NCI-H460 (cell line): ENCODE results near the gene NOTCH1. TPM values are rescaled to one million over a fixed set of nuclear protein-coding genes. Genes with fewer than 3 reads are reported as not detected.
"Not testable (repeated sequence)": the region's sequence is repeated elsewhere in the genome, so short reads cannot be mapped to it uniquely, and the experiment has no call there.

Experiments used
- DNase-seq: peaks from one replicate; pipeline ENCODE4 v3.0.0-alpha.2; 2016; ENCODE audit warnings: low read depth; ENCODE audit errors: extremely low read depth
- total RNA-seq: library from RNA; depleted of rRNA; stranded (reverse); fragments of >200 nt; shearing (Covaris generic); gene quantifications from 2 replicates; pipeline ENCODE4 v1.2.3, GENCODE V29; 2014

NOTCH1 gene
- total RNA-seq, 1 experiment from 2014 or later: 8.0 TPM

- DNase-seq: no peak
Measured at GRCh38 chr9:136565715-136566552, 20.1 kb upstream of the NOTCH1 start.

DNA sequence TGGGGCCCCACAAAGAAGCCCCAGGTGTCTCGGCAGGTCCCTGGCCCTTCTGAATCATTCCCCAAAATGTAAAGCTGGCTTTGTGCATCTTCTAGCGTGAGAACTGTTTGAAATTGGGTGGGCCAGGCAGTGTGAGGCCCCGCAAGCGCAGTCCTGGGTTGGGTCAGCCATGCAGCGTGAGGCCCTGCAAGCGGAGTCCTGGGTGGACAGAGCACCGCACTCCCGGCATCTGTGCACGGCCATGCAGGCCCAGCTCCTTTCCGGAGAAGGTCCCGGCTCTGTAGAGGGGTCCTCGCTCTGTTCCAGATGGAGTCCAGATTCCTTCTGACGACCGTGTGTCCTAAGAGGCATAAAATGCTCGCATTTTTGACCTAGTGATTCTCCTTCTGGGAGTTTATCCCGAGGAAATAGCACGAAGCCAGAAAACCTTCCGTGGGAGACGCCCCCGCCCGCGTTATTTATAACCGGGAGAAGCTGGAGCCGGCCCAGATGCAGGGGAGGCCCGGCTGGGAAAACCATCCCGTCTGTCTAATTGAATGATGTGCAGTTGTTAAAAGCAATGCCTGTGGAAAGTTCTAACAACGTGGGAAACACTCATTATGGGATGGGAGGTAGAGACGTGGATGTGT lies 19.4 kb upstream of the NOTCH1 start:
- DNase-seq: no peak

GRCh38 chr9:136564379-136564988 lies 18.6 kb upstream of the NOTCH1 start:
- DNase-seq: no peak

GRCh38 chr9:136563646-136564325 lies 17.9 kb upstream of the NOTCH1 start:
- no peak for DNase-seq

GRCh38 chr9:136562746-136563495 lies 17.1 kb upstream of the NOTCH1 start:
- DNase-seq: no peak

DNA sequence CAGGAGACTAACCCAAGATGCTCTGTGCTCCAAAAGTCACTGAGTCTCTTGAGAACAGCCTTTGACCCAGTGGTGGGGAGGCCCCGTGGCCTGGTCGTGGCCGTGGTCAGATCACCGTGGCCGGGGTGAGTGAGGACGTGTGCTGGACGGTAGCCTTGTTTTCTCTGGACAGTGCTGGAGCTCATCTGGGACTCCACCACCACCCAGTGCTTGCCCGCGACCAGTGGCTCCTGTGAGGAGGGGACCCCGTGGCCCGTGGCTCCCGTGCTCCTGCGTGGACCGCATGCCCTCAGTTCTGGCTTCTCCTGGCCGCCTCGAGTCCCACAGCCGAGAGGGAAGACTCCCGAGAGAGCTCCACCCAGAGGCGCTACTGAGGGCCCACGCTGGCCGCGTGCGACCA lies 15.9 kb upstream of the NOTCH1 start:
- DNase-seq: no peak

DNA sequence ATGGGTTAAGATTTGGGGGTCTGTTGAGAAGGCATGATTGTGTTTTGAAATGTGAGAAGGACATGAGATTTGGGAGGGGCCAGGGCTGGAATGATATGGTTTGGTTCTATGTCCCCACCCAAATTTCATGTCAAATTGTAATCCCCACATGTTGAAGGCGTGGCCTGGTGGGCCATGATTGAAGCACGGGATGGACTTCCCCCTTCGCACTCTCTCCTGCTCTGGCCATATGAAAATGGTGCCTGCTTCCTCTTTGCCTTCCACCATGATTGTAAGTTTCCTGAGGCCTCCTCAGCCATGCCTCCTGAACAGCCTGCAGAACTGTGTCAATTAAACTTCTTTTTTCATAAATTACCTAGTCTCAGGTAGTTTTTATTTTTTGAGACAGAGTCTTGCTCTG lies 14.7 kb upstream of the NOTCH1 start:
- no peak for DNase-seq

GRCh38 chr9:136559371-136559770 lies 13.5 kb upstream of the NOTCH1 start:
- DNase-seq: not testable (repeated sequence)

- DNase-seq: not testable (repeated sequence)
Measured at GRCh38 chr9:136558846-136559245, 13.0 kb upstream of the NOTCH1 start.

- DNase-seq: no peak
Measured at GRCh38 chr9:136558373-136558772, 12.5 kb upstream of the NOTCH1 start.

GRCh38 chr9:136557036-136557435 lies 11.2 kb upstream of the NOTCH1 start:
- no peak for DNase-seq

DNA sequence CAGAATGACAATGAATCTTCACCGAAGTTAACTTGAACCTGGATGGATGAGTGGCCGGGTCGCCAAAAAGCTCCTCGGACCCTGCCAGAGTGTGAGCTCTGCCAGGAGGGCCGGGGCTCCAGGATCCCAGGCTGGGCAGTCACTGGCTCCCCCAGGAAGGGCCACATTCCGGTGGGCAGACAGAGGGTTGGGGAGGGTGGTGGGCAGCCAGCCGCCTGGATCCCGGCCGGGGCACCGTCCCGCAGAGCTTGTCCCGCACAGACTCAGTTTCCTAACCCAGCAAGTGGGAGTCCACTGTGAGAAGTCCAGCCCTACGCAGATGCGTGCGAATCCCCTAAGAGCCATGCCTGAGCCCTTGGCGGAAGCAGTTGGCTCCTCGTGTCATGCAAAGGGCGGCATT lies 10.3 kb upstream of the NOTCH1 start:
- no peak for DNase-seq

GRCh38 chr9:136554870-136555269 lies 9.0 kb upstream of the NOTCH1 start:
- no peak for DNase-seq

- DNase-seq: no peak
Measured at GRCh38 chr9:136553581-136553980, 7.7 kb upstream of the NOTCH1 start.

DNA sequence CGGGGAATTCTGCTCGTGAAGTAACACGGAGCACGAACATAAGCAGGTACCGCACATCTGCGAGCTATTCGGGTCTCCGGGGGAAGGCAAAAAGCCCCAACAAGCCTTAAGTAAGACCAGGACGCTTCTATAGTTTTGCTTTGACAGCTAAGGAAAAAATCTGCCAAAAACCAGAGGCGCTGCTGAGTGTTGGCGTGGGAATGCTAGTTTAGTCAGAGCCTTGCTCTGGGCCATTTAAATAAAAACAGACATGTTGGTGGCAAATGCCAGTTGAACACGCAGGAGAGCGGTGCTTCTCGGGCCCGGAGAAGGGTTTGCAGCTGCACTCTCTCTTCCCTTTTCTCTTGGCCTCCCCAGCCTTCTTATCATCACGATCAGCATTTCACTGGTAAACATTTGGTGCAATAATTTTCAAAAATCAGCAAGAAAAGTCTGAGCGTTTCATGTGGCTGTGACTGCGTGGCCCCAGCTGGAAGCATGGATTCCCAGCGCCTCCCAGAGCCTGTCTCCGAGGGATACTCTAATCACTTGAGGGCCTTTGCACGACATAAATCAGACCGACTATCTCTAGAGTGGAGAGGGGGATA lies 6.4 kb upstream of the NOTCH1 start:
- DNase-seq: no peak

GRCh38 chr9:136551401-136552116 lies 5.7 kb upstream of the NOTCH1 start:
- DNase-seq: peak; percentile 69

DNA sequence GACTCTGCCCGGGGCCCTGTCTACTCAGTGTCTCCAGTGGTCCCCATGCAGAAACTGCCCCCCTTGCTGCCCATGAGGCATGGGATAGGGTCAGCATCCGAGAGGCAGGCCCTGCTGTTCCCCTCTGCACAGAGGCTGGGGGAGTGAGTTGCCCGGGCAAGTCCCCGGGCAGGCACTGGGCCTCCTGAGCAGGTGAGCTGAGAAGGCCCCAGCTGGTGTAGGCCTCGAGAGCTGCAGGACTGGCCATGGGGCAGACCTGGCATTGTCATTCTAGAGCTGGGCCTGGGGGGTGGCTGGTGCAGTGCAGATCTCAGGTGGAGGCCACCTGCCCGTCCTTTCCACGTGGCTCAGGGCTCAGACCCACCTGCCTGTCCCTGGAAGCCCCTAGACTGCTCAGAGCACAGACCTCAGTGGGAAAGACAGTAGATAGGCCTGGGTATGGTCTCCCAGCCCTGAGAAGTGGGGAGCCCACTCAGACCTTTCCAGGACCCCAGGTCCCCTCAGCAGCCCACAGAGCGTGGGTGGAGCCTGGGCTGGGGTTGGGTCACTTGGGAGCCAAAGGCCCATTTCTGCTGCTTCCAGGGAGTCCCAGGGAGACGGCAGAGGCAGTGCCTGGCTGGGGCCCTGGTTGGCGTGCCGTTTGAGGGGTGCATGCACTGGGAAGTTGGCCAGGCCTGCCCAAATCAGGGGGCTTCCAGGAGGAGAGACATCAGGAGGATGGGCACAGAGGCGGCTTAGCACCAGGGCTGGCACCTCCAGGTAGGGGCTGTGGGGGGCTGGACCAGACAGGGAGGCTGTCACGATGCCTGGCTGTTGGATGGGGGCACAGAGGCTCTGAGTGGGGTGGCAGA lies 4.8 kb upstream of the NOTCH1 start:
- no peak for DNase-seq
